ENCODE data around the gene SMU1.

DNA sequence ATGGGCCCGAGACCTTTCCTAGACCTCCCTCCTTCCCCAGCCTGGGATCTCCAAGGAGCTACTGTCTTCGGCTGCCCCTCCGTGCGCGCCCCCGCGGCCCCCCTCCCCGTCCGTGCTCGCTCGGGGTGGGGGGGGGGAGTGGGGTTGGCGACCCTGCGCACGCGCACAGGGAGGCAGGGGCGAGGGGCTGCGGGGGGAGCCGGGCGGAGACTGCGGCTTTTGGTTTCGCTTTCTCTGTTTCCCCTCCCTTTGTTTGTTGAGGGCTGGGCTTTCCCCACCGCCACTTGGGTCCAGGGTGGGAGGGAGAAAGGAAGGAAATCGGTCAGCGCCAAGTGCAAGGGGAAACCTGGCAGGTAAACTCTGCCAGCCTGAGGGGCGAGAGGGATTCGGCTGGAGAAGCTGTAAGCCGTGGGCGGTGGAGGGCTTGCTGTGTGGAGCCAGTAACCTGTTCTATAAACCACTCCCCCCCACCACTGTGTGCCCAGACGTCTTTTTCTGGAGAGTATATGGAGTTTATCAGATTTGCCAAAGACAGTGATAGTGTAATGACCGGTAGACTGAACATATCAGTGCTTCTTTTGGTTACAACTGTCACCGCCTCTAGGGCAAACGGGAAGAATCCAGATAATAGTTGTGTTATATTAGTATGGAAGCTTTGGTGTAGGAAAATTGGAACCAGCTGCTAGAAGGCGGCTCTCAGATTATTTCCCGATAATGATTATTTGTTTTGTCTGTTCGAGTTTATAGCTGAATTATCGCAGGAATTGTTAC is 50.7 kb downstream of the SMU1 start:
- TF ChIP-seq POLR2AphosphoS5 (IDR thresholded peaks at IDR 0.05; ENCODE audit: low read depth, low read length) = no peak
- no peak for TF ChIP-seq POU2F2 (IDR thresholded peaks at IDR 0.05; ENCODE audit: low read depth, low read length)
- TF ChIP-seq POLR2A (IDR thresholded peaks at IDR 0.05; ENCODE audit: low read depth, low read length) = no peak
- no peak for TF ChIP-seq TAF1 (IDR thresholded peaks at IDR 0.05; ENCODE audit: low read depth, low read length)
